Measurements from ENCODE around the gene PPARD.
"Not testable (repeated sequence)": the region's sequence is repeated elsewhere in the genome, so short reads cannot be mapped to it uniquely, and the experiment has no call there.

- TF ChIP-seq CTCF, EP300, POLR2A (IDR thresholded peaks at IDR 0.05): not testable (repeated sequence)
Observed at GRCh38 chr6:35328965-35329364, 13.4 kb upstream of the PPARD start.

Measured in gastroesophageal sphincter (tissue), 3 donors.